ENCODE results near the gene RPL13.
"Not testable (repeated sequence)": the region's sequence is repeated elsewhere in the genome, so short reads cannot be mapped to it uniquely, and the experiment has no call there.

Gene RPL13

GRCh38 chr16:89584768-89585549, 24.5 kb downstream of the RPL13 start:
- H3K9me3 ChIP-seq (ENCODE audit: control insufficient read depth, insufficient read depth, low read length), result no peaks in the 10 kb centered on the region; the same call in 1 of the 2 replicates
- no peaks in the 10 kb centered on the region; the same call in 1 of the 2 replicates for H3K4me1 ChIP-seq (ENCODE audit: insufficient read depth, low read length)
- no peaks in the 10 kb centered on the region for H3K36me3 ChIP-seq (ENCODE audit: insufficient read depth, low read length)
- H3K9ac ChIP-seq (ENCODE audit: low read depth, low read length), result no peak overlapping the region

- Histone ChIP-seq H3K9me3 (ENCODE audit: control insufficient read depth, insufficient read depth, low read length) (no peaks in the 10 kb centered on the region; the same call in 1 of the 2 replicates), H3K4me1 (ENCODE audit: insufficient read depth, low read length) (no peaks in the 10 kb centered on the region; the same call in 1 of the 2 replicates), H3K36me3 (ENCODE audit: insufficient read depth, low read length) (no peaks in the 10 kb centered on the region), H3K9ac (ENCODE audit: low read depth, low read length) (no peak overlapping the region)
Measured at GRCh38 chr16:89586218-89586617, 25.7 kb downstream of the RPL13 start.

- Histone ChIP-seq H3K9me3 (ENCODE audit: control insufficient read depth, insufficient read depth, low read length) (no peaks in the 10 kb centered on the region; the same call in 1 of the 2 replicates), H3K9ac (ENCODE audit: low read depth, low read length) (no peak overlapping the region), H3K36me3 (ENCODE audit: insufficient read depth, low read length) (no peaks in the 10 kb centered on the region), H3K4me1 (ENCODE audit: insufficient read depth, low read length) (no peaks in the 10 kb centered on the region; the same call in 1 of the 2 replicates)
Measured at GRCh38 chr16:89586853-89587252, 26.4 kb downstream of the RPL13 start.

- H3K9me3 ChIP-seq (ENCODE audit: control insufficient read depth, insufficient read depth, low read length); H3K36me3 ChIP-seq (ENCODE audit: insufficient read depth, low read length); H3K4me1 ChIP-seq (ENCODE audit: insufficient read depth, low read length); H3K9ac ChIP-seq (ENCODE audit: low read depth, low read length): not testable (repeated sequence)
Measured at GRCh38 chr16:89587676-89588075, 27.2 kb downstream of the RPL13 start.

GRCh38 chr16:89588413-89589109, 28.1 kb downstream of the RPL13 start:
- Histone ChIP-seq H3K4me1 (ENCODE audit: insufficient read depth, low read length) (no peaks in the 10 kb centered on the region), H3K36me3 (ENCODE audit: insufficient read depth, low read length) (no peaks in the 10 kb centered on the region), H3K9ac (ENCODE audit: low read depth, low read length) (no peak overlapping the region), H3K9me3 (ENCODE audit: control insufficient read depth, insufficient read depth, low read length) (no peaks in the 10 kb centered on the region; the same call in 1 of the 2 replicates)

GRCh38 chr16:89589241-89589926, 28.9 kb downstream of the RPL13 start:
- H3K9me3 ChIP-seq (ENCODE audit: control insufficient read depth, insufficient read depth, low read length), result no peaks in the 10 kb centered on the region; the same call in 1 of the 2 replicates
- H3K4me1 ChIP-seq (ENCODE audit: insufficient read depth, low read length), result no peaks in the 10 kb centered on the region
- H3K36me3 ChIP-seq (ENCODE audit: insufficient read depth, low read length), result no peaks in the 10 kb centered on the region
- no peak overlapping the region for H3K9ac ChIP-seq (ENCODE audit: low read depth, low read length)

GRCh38 chr16:89593841-89594240, 33.4 kb downstream of the RPL13 start:
- Histone ChIP-seq H3K4me1 (ENCODE audit: insufficient read depth, low read length) (no peaks in the 10 kb centered on the region), H3K36me3 (ENCODE audit: insufficient read depth, low read length) (no peaks in the 10 kb centered on the region), H3K9ac (ENCODE audit: low read depth, low read length) (no peak overlapping the region), H3K9me3 (ENCODE audit: control insufficient read depth, insufficient read depth, low read length) (no peaks in the 10 kb centered on the region; the same call in 1 of the 2 replicates)

GRCh38 chr16:89595330-89596060, 35.0 kb downstream of the RPL13 start:
- Histone ChIP-seq H3K9ac (ENCODE audit: low read depth, low read length) (no peak overlapping the region), H3K4me1 (ENCODE audit: insufficient read depth, low read length) (no peaks in the 10 kb centered on the region), H3K9me3 (ENCODE audit: control insufficient read depth, insufficient read depth, low read length) (no peaks in the 10 kb centered on the region), H3K36me3 (ENCODE audit: insufficient read depth, low read length) (no peaks in the 10 kb centered on the region)

- H3K4me1 ChIP-seq (ENCODE audit: insufficient read depth, low read length), result no peaks in the 10 kb centered on the region
- no peaks in the 10 kb centered on the region for H3K9me3 ChIP-seq (ENCODE audit: control insufficient read depth, insufficient read depth, low read length)
- H3K36me3 ChIP-seq (ENCODE audit: insufficient read depth, low read length), result no peaks in the 10 kb centered on the region
- no peak overlapping the region for H3K9ac ChIP-seq (ENCODE audit: low read depth, low read length)
Measured at GRCh38 chr16:89596061-89596689, 35.7 kb downstream of the RPL13 start.

GRCh38 chr16:89596957-89597649, 36.6 kb downstream of the RPL13 start:
- Histone ChIP-seq H3K9ac (ENCODE audit: low read depth, low read length) (no peak overlapping the region), H3K4me1 (ENCODE audit: insufficient read depth, low read length) (peaks cover 2% of the 10 kb centered on the region; the same call in 1 of the 2 replicates)

GRCh38 chr16:89598199-89598598, 37.7 kb downstream of the RPL13 start:
- peaks cover 9% of the 10 kb centered on the region; the same call in 1 of the 2 replicates for H3K4me1 ChIP-seq (ENCODE audit: insufficient read depth, low read length)
- H3K36me3 ChIP-seq (ENCODE audit: insufficient read depth, low read length), result no peaks in the 10 kb centered on the region
- H3K9ac ChIP-seq (ENCODE audit: low read depth, low read length), result no peak overlapping the region
- H3K9me3 ChIP-seq (ENCODE audit: control insufficient read depth, insufficient read depth, low read length), result no peaks in the 10 kb centered on the region

More at GRCh38 chr16:89596957-89597649, 36.6 kb downstream of the RPL13 start:
- Histone ChIP-seq H3K9me3 (ENCODE audit: control insufficient read depth, insufficient read depth, low read length) (no peaks in the 10 kb centered on the region), H3K36me3 (ENCODE audit: insufficient read depth, low read length) (no peaks in the 10 kb centered on the region)

GRCh38 chr16:89599451-89599858, 39.0 kb downstream of the RPL13 start:
- Histone ChIP-seq H3K36me3 (ENCODE audit: insufficient read depth, low read length) (no peaks in the 10 kb centered on the region), H3K9me3 (ENCODE audit: control insufficient read depth, insufficient read depth, low read length) (no peaks in the 10 kb centered on the region), H3K9ac (ENCODE audit: low read depth, low read length) (no peak overlapping the region), H3K4me1 (ENCODE audit: insufficient read depth, low read length) (peaks cover 9% of the 10 kb centered on the region; the same call in 1 of the 2 replicates)

GRCh38 chr16:89599902-89600301, 39.4 kb downstream of the RPL13 start:
- Histone ChIP-seq H3K9me3 (ENCODE audit: control insufficient read depth, insufficient read depth, low read length) (no peaks in the 10 kb centered on the region), H3K4me1 (ENCODE audit: insufficient read depth, low read length) (peaks cover 9% of the 10 kb centered on the region; the same call in 1 of the 2 replicates), H3K9ac (ENCODE audit: low read depth, low read length) (no peak overlapping the region), H3K36me3 (ENCODE audit: insufficient read depth, low read length) (no peaks in the 10 kb centered on the region)
